ENCODE measurements around the gene PRSS50.

DNA sequence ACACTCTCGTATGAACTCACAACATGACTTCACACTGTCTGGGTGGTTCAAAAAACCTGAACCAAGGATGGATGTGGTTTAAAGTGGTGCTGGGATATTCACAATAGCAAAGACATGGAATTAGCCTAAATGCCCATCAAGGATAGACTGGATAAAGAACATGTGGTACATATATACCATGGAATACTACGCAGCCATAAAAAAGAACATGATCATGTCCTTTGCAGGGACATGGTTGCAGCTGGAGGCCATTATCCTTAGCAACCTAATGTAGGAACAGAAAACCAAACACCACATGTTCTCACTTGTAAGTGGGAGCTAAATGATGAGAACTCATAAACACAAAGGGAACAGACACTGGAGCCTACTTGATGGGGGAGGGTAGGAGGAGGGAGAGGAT, 3.3 kb upstream of the PRSS50 start:
- TF ChIP-seq POLR2A (IDR thresholded peaks at IDR 0.05): no peak
- TF ChIP-seq, protein P1, sequence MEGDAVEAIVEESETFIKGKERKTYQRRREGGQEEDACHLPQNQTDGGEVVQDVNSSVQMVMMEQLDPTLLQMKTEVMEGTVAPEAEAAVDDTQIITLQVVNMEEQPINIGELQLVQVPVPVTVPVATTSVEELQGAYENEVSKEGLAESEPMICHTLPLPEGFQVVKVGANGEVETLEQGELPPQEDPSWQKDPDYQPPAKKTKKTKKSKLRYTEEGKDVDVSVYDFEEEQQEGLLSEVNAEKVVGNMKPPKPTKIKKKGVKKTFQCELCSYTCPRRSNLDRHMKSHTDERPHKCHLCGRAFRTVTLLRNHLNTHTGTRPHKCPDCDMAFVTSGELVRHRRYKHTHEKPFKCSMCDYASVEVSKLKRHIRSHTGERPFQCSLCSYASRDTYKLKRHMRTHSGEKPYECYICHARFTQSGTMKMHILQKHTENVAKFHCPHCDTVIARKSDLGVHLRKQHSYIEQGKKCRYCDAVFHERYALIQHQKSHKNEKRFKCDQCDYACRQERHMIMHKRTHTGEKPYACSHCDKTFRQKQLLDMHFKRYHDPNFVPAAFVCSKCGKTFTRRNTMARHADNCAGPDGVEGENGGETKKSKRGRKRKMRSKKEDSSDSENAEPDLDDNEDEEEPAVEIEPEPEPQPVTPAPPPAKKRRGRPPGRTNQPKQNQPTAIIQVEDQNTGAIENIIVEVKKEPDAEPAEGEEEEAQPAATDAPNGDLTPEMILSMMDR (IDR thresholded peaks at IDR 0.05): no peak

Data from sigmoid colon (tissue), 3 donors.